ENCODE results near the gene HOXB5.

GRCh38 chr17:48558831-48559121 is 34.8 kb downstream of the HOXB5 start:
- TF ChIP-seq CTCF (IDR thresholded peaks at IDR 0.05) (no peak), ZFX (IDR thresholded peaks at IDR 0.05; ENCODE audit: borderline replicate concordance) (no peak)
